HL-60 (cell line): Measurements from ENCODE around the gene SDK1.

ENCODE experiments used
- DNase-seq, 2 experiments: peaks; one replicate each; pipeline ENCODE4 v3.0.0-alpha.2; 2010 to 2020; ENCODE audit warnings: low read depth in 1 of 2, low spot score in 1 of 2
- H3K27ac ChIP-seq: fragments of 250-450 bp; sonication (Bioruptor Pico); replicated peaks from 2 replicates; pipeline ENCODE4 v1.5.1; 2020; ENCODE audit warnings: mild to moderate bottlenecking, moderate library complexity
- H3K27me3 ChIP-seq: fragments of 250-450 bp; sonication (Bioruptor Pico); 2 replicates; pipeline ENCODE4 v1.5.1; 2021; ENCODE audit warnings: mild to moderate bottlenecking, moderate library complexity; ENCODE audit not compliant: insufficient read depth, poor library complexity, severe bottlenecking
- H3K4me3 ChIP-seq: replicated peaks from 2 replicates; pipeline ENCODE4 v1.5.1; 2011; ENCODE audit warnings: mild to moderate bottlenecking, control low read depth, low read length; ENCODE audit not compliant: insufficient read depth
- CTCF ChIP-seq: IDR thresholded peaks from one replicate; pipeline ENCODE4 v1.5.1; 2011; ENCODE audit warnings: low read length, control low read depth, inconsistent platforms; ENCODE audit not compliant: insufficient read depth
- GABPA ChIP-seq: IDR thresholded peaks from 2 replicates; pipeline ENCODE4 v1.6.1; 2012; ENCODE audit warnings: low read depth
- POLR2AphosphoS5 ChIP-seq: IDR thresholded peaks from 2 replicates; pipeline ENCODE4 v1.6.1; 2012; ENCODE audit warnings: low read depth
- REST ChIP-seq: IDR thresholded peaks from 2 replicates; pipeline ENCODE4 v1.6.1; 2012; ENCODE audit warnings: low read depth; ENCODE audit not compliant: insufficient replicate concordance
- SPI1 ChIP-seq: IDR thresholded peaks from 2 replicates; pipeline ENCODE4 v1.6.1; 2012; ENCODE audit warnings: low read depth, mild to moderate bottlenecking, borderline replicate concordance

SDK1 gene

GRCh38 chr7:3415861-3416312, 114.8 kb downstream of the SDK1 start:
- no peak for TF ChIP-seq POLR2AphosphoS5
- TF ChIP-seq SPI1 = no peak
- TF ChIP-seq GABPA = no peak
- TF ChIP-seq CTCF = no peak
- Histone ChIP-seq H3K27me3 (no peaks in the 10 kb centered on the region), H3K4me3 (no peak overlapping the region), H3K27ac (no peak overlapping the region)
- DNase-seq = no peak

DNA sequence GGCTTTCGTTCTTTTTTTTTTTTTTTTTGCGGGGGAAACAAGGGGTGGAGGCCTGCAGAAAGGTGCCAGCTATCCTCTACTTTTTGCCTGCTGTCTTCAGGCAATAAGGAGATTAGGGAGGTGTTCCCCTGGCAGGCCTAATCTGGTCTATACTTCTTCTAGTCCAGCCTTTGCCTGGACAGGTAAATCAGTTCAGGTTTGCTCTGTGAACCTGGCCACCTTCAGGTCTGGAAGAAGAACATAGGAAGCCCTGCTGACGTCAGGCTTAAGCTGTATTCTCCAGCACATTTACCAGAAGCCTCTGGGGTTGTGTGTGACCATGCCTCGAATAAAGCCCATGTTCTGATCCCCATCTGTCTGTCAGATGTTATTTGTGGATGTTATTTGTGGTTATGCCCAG, 115.4 kb downstream of the SDK1 start:
- DNase-seq = no peak
- H3K4me3 ChIP-seq = no peak overlapping the region
- no peak for TF ChIP-seq POLR2AphosphoS5
- no peak for TF ChIP-seq REST
- no peak for TF ChIP-seq CTCF
- no peak for TF ChIP-seq SPI1
- TF ChIP-seq GABPA = no peak
- no peaks in the 10 kb centered on the region for H3K27me3 ChIP-seq
- no peak overlapping the region for H3K27ac ChIP-seq

GRCh38 chr7:3425087-3425486, 124.0 kb downstream of the SDK1 start:
- TF ChIP-seq SPI1 (no peak), POLR2AphosphoS5 (no peak), REST (no peak), GABPA (no peak)
- H3K27me3 ChIP-seq = no peaks in the 10 kb centered on the region
- no peak overlapping the region for H3K4me3 ChIP-seq
- no peak for DNase-seq
- H3K27ac ChIP-seq = no peak overlapping the region

- TF ChIP-seq REST (no peak), GABPA (no peak), POLR2AphosphoS5 (no peak), SPI1 (no peak), CTCF (no peak)
- Histone ChIP-seq H3K27ac (no peak overlapping the region), H3K27me3 (no peaks in the 10 kb centered on the region), H3K4me3 (no peak overlapping the region)
- no peak for DNase-seq
Measured at GRCh38 chr7:3426064-3426463, 125.0 kb downstream of the SDK1 start.
